ENCODE results near the gene SHISAL1.

The SHISAL1 gene

GRCh38 chr22:44312766-44313165 lies at the start of gene SHISAL1:
Gene SHISAL1, minus strand, starts transcription at chr22:44312951. Its CDS starts 12,006 bp downstream, at chr22:44300945.
- DNase-seq (ENCODE audit: low read depth in 2 of 2) = no peak

- DNase-seq (ENCODE audit: low read depth in 2 of 2) = no peak
These were observed 48.8 kb upstream of the SHISAL1 start for GRCh38 chr22:44361391-44362126.

GRCh38 chr22:44360668-44361381 lies 48.1 kb upstream of the SHISAL1 start:
- DNase-seq (ENCODE audit: low read depth in 2 of 2) = no peak

DNA sequence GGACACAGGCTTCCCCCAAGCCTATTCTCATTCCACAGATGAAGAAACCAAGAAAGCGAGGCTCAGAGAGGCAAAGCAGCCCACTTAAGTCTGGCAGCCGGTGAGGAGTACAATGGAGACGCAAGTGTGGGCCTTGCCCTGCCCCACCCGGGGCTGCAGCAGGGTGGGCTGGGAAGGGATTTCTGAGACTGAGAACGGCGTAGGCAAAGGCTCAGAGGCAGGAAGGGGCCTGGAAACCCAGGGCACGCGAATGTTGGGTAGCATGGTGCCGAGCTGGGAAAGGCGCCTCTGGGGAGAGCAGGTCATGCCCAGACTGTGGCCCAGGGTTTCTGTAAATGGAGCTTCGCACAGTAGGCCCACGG lies 47.5 kb upstream of the SHISAL1 start:
- no peak for DNase-seq (ENCODE audit: low read depth in 2 of 2)

DNA sequence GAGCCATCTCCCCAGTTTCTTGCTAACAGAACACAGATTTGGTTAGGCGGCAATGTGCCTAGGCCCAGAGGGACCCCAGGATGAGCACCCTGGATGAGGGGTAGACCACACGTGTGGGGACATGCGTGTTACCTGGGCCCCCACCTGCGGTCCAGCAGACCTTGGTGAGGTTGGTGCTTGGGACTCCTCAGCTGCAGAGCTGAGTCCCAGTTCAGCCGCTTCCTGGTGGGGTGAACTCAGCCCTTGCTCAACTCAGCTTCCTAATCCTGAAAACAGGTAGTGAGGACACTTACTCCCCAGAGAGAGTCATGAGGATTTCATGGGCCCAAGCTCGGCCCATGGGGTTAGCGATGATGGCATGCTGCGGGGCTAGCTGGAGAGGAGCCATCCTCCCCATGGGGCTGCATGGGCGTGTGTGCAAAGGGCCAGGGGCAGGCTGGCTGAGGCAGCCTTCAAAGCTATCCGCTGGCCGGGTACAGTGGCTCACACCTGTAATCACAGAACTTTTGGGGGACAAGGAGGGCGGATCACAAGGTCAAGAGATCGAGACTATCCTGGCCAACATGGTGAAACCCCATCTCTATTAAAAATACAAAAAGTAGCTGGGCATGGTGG lies 46.9 kb upstream of the SHISAL1 start:
- DNase-seq (ENCODE audit: low read depth in 2 of 2) = no peak

DNA sequence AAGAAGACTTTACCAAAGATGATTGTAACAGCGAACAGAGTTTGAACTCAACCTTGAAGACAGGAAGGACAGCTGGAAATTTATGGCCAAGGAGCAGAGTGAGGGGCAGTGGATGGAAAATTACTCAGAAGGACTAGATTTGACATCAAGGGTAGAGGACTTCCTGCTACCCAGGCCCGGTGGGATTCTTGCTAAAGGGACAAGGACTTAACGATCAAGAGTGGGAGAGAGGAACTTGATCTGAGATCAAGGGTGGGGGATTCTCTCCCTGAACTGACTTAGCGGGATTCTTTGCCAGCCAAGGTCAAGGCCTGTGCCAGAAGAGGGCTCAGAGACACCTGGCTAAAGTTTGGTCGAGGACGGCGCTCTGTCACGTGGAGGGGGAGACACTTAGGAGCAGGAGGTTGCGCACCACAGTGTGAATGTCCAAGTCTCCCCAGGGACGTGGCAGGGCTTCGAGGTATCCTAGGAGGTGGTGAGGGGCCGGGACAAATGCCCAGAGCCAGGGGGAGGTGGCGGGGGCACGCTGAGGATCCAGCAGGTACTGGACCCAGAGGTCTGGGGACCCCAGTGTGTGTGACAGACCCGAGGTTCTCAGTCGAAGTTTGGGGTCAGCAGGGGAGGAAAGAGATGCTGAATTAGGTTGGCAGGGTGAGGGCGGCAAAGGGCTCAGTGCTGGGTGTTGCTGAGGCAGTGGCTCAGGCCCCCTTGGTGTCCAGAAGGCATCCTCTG lies 46.1 kb upstream of the SHISAL1 start:
- DNase-seq (ENCODE audit: low read depth in 2 of 2) = no peak

- no peak for DNase-seq (ENCODE audit: low read depth in 2 of 2)
These were observed 45.3 kb upstream of the SHISAL1 start for GRCh38 chr22:44357966-44358465.

GRCh38 chr22:44357296-44357965 lies 44.7 kb upstream of the SHISAL1 start:
- no peak for DNase-seq (ENCODE audit: low read depth in 2 of 2)

GRCh38 chr22:44355716-44356070 lies 42.9 kb upstream of the SHISAL1 start:
- DNase-seq (ENCODE audit: low read depth in 2 of 2) = no peak

GRCh38 chr22:44354288-44354687 lies 41.5 kb upstream of the SHISAL1 start:
- no peak for DNase-seq (ENCODE audit: low read depth in 2 of 2)

DNA sequence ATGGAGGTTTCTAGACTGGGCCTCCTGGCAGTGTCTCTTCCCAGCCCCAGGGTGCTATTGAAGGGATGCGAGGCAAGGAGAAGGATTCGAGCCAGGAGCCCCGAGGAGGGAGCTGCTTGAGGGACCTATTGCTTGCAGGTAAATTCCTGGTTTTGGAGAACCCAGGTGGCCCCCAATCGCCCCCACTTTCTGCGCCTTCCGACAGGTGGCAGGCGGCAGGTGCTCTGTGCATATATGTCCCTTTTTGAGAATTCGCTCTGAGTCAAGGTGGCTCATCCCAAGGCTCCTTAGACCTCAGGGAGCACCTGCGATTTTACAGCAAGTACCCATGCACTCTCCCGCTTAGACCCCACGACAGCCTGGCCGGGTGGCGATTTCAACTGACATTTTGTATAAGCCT lies 40.3 kb upstream of the SHISAL1 start:
- DNase-seq (ENCODE audit: low read depth in 2 of 2) = no peak

- no peak for DNase-seq (ENCODE audit: low read depth in 2 of 2)
These were observed 39.8 kb upstream of the SHISAL1 start for GRCh38 chr22:44352378-44353035.

DNA sequence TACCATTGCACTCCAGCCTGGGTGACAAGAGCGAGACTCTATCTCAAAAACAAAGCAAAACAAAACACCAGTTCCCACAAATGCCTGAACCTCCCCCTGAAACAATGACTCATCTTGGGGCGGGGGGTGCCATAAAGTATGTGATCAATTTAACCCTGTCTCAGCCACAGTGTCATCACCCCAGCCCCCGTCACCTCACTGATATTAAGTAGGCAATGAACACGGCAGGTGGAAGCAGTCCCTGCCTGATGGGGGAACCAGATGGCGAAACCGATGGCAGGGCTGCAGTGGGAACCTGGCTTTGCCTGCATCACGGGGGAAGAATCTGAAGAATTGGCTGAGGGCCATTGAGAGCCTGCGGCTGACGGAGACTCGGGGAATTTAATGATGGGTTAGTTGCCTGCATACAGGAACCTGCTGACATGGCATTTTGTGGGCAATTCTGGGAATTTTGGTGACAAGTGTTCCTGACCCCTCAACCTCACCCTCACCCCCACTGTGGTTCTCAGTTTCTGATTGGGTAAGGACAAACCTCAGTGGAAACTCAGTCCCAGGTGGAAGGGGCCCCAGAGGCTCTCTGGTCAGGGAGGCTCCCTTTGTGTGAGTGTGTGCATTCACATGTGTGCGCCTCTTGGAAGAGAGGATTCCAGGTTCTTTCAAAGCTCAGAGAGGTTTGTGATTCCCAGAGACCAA lies 39.1 kb upstream of the SHISAL1 start:
- no peak for DNase-seq (ENCODE audit: low read depth in 2 of 2)

DNA sequence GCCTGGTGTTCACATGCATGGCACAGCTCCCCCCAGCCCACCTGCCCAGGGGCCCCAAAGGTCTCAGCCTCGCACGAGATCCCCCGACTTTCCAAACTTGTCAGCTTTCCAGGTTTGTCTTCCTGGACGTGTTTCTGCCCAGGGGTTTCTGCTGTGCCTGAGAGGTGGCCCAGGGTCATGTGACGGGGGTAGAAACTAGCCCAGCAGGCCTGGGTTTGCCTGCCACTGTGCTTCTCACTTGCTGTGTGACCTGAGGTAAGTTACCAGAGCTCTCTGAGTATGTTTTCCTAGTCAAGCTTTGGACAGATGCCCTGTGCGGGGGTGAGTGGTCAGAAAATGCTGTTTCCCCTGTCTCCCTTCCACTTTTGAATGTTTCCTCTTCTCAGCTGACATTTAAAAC lies 38.3 kb upstream of the SHISAL1 start:
- no peak for DNase-seq (ENCODE audit: low read depth in 2 of 2)

- no peak for DNase-seq (ENCODE audit: low read depth in 2 of 2)
These were observed 36.8 kb upstream of the SHISAL1 start for GRCh38 chr22:44349594-44349993.

DNA sequence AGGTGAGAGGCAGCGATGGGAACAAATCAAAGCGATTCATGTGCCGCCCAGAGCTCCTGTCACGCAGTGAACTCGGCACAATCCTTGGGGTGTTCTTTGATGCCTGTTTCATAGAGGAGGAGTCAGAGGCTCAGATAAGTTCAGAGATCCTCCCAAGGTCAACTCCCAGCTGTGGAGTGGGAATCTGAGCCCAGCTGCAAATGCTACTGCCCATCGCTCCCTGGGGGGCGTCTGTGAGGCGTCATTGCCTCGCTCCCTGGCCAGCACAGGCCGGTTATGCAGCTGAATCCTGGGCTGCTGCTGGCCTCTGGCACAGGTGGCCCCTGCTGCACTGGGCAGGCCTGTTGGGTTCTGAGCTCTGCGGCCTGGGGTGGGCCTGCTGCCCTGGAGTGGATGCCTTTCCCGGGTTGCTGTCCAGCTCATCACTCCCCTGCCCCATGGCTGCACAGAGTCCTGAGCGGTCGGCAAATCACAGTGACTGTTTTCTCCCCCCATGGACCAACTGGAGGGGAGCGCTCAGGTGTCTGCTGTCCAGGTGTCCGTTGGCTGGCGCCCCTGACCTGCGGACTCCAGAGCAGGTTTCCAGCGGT lies 36.3 kb upstream of the SHISAL1 start:
- DNase-seq (ENCODE audit: low read depth in 2 of 2) = no peak

- no peak for DNase-seq (ENCODE audit: low read depth in 2 of 2)
These were observed 34.8 kb upstream of the SHISAL1 start for GRCh38 chr22:44347549-44347948.

GRCh38 chr22:44347080-44347479 lies 34.3 kb upstream of the SHISAL1 start:
- no peak for DNase-seq (ENCODE audit: low read depth in 2 of 2)

DNA sequence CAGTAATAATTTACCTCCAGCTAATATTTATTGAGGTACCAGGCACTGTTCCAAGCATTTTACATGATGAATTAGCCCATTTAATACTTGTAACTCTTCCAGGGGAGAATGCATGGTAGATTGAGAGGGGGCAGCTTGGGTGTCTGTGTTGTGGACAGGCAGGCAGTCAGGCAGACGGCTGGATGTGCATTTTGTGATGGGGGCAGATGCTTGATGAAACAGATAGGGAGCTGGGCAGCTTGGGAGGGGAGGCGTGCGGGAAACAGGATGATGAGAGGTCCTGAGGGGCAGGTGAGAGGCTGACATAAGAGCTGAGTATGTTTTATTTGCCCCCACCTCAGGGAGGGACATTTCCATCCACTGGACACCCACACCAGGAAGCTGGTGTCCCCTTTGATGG lies 33.1 kb upstream of the SHISAL1 start:
- no peak for DNase-seq (ENCODE audit: low read depth in 2 of 2)

- no peak for DNase-seq (ENCODE audit: low read depth in 2 of 2)
These were observed 31.7 kb upstream of the SHISAL1 start for GRCh38 chr22:44344407-44344806.

Data from stimulated activated CD8-positive, alpha-beta memory T cell treated with anti-CD3 and anti-CD28 coated beads, Interleukin-2, amount 100 ng/mL, for 1 hour (primary cell).